ENCODE results near the gene PTPRG.

GRCh38 chr3:61571516-61572336 is 10.4 kb downstream of the PTPRG start:
- TF ChIP-seq, protein P1, sequence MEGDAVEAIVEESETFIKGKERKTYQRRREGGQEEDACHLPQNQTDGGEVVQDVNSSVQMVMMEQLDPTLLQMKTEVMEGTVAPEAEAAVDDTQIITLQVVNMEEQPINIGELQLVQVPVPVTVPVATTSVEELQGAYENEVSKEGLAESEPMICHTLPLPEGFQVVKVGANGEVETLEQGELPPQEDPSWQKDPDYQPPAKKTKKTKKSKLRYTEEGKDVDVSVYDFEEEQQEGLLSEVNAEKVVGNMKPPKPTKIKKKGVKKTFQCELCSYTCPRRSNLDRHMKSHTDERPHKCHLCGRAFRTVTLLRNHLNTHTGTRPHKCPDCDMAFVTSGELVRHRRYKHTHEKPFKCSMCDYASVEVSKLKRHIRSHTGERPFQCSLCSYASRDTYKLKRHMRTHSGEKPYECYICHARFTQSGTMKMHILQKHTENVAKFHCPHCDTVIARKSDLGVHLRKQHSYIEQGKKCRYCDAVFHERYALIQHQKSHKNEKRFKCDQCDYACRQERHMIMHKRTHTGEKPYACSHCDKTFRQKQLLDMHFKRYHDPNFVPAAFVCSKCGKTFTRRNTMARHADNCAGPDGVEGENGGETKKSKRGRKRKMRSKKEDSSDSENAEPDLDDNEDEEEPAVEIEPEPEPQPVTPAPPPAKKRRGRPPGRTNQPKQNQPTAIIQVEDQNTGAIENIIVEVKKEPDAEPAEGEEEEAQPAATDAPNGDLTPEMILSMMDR (IDR thresholded peaks at IDR 0.05; ENCODE audit: low read depth, low read length, poor library complexity, severe bottlenecking), result no peak
- no peak for TF ChIP-seq EZH2phosphoT487 (IDR thresholded peaks at IDR 0.05; ENCODE audit: borderline replicate concordance, low read length)

Data from DOHH2 (cell line).